DOHH2 (cell line): ENCODE data around the gene SBNO2.

Experiments used
- H3F3A ChIP-seq: fragments of 200-600 bp; sonication (generic), shearing (Covaris generic); 2 replicates; pipeline ENCODE4 v1.6.0; 2016; ENCODE audit warnings: antibody characterized with exemption, mild to moderate bottlenecking; ENCODE audit not compliant: control insufficient read depth, insufficient read depth
- H3K27ac ChIP-seq: fragments of 200-600 bp; sonication (generic); 2 replicates; pipeline ENCODE4 v1.5.1; 2014; ENCODE audit warnings: low read depth, mild to moderate bottlenecking, low read length, moderate library complexity
- H3K27me3 ChIP-seq: fragments of 200-600 bp; sonication (generic); 2 replicates; pipeline ENCODE4 v1.6.1; 2014; ENCODE audit warnings: mild to moderate bottlenecking, low read length, mixed read lengths; ENCODE audit not compliant: control insufficient read depth
- H3K36me3 ChIP-seq: fragments of 200-600 bp; sonication (generic); 2 replicates; pipeline ENCODE4 v1.6.1; 2014; ENCODE audit warnings: mild to moderate bottlenecking, low read length, moderate library complexity, mixed read lengths; ENCODE audit not compliant: control insufficient read depth
- H3K4me1 ChIP-seq: fragments of 200-600 bp; sonication (generic); 2 replicates; pipeline ENCODE4 v1.6.1; 2014; ENCODE audit warnings: mild to moderate bottlenecking, low read length, mixed read lengths; ENCODE audit not compliant: control insufficient read depth
- H3K4me2 ChIP-seq: fragments of 200-600 bp; sonication (generic); 2 replicates; pipeline ENCODE4 v1.6.0; 2014; ENCODE audit warnings: mild to moderate bottlenecking, low read length, moderate library complexity
- H3K4me3 ChIP-seq: fragments of 200-600 bp; sonication (generic); 2 replicates; pipeline ENCODE4 v1.5.1; 2014; ENCODE audit warnings: mild to moderate bottlenecking, low read length, mixed read lengths
- H3K79me2 ChIP-seq: fragments of 200-600 bp; sonication (generic); 2 replicates; pipeline ENCODE4 v1.6.1; 2014; ENCODE audit warnings: mild to moderate bottlenecking, low read length, mixed read lengths; ENCODE audit not compliant: control insufficient read depth
- H3K9me2 ChIP-seq: fragments of 200-600 bp; sonication (generic); replicated peaks from 2 replicates; pipeline ENCODE4 v1.6.1; 2014; ENCODE audit warnings: mild to moderate bottlenecking, low read length, mixed read lengths; ENCODE audit not compliant: control insufficient read depth
- H3K9me3 ChIP-seq: fragments of 200-600 bp; sonication (generic); 2 replicates; pipeline ENCODE4 v1.6.1; 2014; ENCODE audit warnings: antibody characterized with exemption, low read length, mixed read lengths; ENCODE audit not compliant: control insufficient read depth, insufficient read depth
- H4K20me1 ChIP-seq: fragments of 200-600 bp; sonication (generic); 2 replicates; pipeline ENCODE4 v1.6.0; 2014; ENCODE audit warnings: low read depth, mild to moderate bottlenecking, antibody characterized with exemption, low read length, moderate library complexity; ENCODE audit not compliant: control insufficient read depth, insufficient read depth
- EZH2phosphoT487 ChIP-seq: fragments of 200-600 bp; sonication (generic); IDR thresholded peaks from 2 replicates; pipeline ENCODE4 v1.6.1; 2017; ENCODE audit warnings: borderline replicate concordance, mild to moderate bottlenecking, antibody characterized with exemption, low read length, moderate library complexity, mixed read lengths
- TF ChIP-seq, protein P1 (sequence below): fragments of 200-600 bp; sonication (generic); IDR thresholded peaks from one replicate; pipeline ENCODE4 v1.5.1; 2014; ENCODE audit warnings: antibody characterized with exemption, mild to moderate bottlenecking, low read depth, low read length; ENCODE audit not compliant: poor library complexity, severe bottlenecking

The SBNO2 gene

GRCh38 chr19:1136201-1136600, 37.9 kb downstream of the SBNO2 start:
- Histone ChIP-seq H4K20me1 (peaks cover 17% of the 10 kb centered on the region), H3K27ac (no peak overlapping the region)

DNA sequence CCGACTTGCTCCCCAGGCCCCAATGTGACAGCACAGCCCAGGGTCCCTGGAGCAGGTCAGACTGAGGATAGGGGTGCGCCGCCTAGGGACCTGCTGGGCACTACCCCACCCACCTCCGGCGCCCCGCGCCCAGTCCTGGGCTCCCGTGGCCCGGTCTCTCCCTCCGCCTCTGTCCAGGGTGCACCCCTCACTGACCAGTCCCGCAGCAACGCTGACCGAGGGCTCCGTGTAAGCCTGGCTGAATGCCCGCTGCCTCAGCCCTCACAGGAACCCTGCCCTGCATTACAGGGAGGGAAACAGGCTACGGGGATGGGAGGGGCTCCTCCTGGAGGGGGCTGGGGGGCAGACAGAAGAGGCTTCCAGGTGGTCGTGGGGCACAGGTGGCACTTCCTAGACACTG, 38.6 kb downstream of the SBNO2 start:
- H3K27ac ChIP-seq: no peak overlapping the region
- no peak overlapping the region for H3K4me2 ChIP-seq
- peaks cover 35% of the 10 kb centered on the region for H3K4me1 ChIP-seq
- no peak overlapping the region for H3K4me3 ChIP-seq
- peaks cover 17% of the 10 kb centered on the region for H4K20me1 ChIP-seq
- TF ChIP-seq, protein P1, sequence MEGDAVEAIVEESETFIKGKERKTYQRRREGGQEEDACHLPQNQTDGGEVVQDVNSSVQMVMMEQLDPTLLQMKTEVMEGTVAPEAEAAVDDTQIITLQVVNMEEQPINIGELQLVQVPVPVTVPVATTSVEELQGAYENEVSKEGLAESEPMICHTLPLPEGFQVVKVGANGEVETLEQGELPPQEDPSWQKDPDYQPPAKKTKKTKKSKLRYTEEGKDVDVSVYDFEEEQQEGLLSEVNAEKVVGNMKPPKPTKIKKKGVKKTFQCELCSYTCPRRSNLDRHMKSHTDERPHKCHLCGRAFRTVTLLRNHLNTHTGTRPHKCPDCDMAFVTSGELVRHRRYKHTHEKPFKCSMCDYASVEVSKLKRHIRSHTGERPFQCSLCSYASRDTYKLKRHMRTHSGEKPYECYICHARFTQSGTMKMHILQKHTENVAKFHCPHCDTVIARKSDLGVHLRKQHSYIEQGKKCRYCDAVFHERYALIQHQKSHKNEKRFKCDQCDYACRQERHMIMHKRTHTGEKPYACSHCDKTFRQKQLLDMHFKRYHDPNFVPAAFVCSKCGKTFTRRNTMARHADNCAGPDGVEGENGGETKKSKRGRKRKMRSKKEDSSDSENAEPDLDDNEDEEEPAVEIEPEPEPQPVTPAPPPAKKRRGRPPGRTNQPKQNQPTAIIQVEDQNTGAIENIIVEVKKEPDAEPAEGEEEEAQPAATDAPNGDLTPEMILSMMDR: no peak
- no peaks in the 10 kb centered on the region for H3K9me3 ChIP-seq
- peaks cover 8% of the 10 kb centered on the region; the same call in 1 of the 2 replicates for H3K79me2 ChIP-seq
- peaks cover 10% of the 10 kb centered on the region for H3K27me3 ChIP-seq
- no peaks in the 10 kb centered on the region for H3K9me2 ChIP-seq
- H3K36me3 ChIP-seq: no peaks in the 10 kb centered on the region
- H3F3A ChIP-seq: no peaks in the 10 kb centered on the region

More at GRCh38 chr19:1136201-1136600, 37.9 kb downstream of the SBNO2 start:
- no peaks in the 10 kb centered on the region for H3K9me3 ChIP-seq
- H3K27me3 ChIP-seq: peaks cover 6% of the 10 kb centered on the region
- no peaks in the 10 kb centered on the region for H3F3A ChIP-seq
- no peaks in the 10 kb centered on the region for H3K9me2 ChIP-seq
- H3K79me2 ChIP-seq: peaks cover 7% of the 10 kb centered on the region; the same call in 1 of the 2 replicates
- H3K36me3 ChIP-seq: no peaks in the 10 kb centered on the region
- no peak overlapping the region for H3K4me2 ChIP-seq
- TF ChIP-seq, protein P1: no peak
- TF ChIP-seq EZH2phosphoT487: no peak
- peaks cover 28% of the 10 kb centered on the region for H3K4me1 ChIP-seq
- no peak overlapping the region for H3K4me3 ChIP-seq

GRCh38 chr19:1134431-1134830, 39.6 kb downstream of the SBNO2 start:
- peaks cover 37% of the 10 kb centered on the region for H3K4me1 ChIP-seq
- no peaks in the 10 kb centered on the region for H3K36me3 ChIP-seq
- no peaks in the 10 kb centered on the region for H3F3A ChIP-seq
- H3K9me2 ChIP-seq: no peaks in the 10 kb centered on the region
- no peak overlapping the region for H3K4me3 ChIP-seq
- peaks cover 18% of the 10 kb centered on the region for H4K20me1 ChIP-seq
- no peak overlapping the region for H3K27ac ChIP-seq
- no peak for TF ChIP-seq EZH2phosphoT487
- TF ChIP-seq, protein P1: no peak
- H3K79me2 ChIP-seq: peaks cover 8% of the 10 kb centered on the region; the same call in 1 of the 2 replicates
- H3K4me2 ChIP-seq: no peak overlapping the region
- H3K9me3 ChIP-seq: no peaks in the 10 kb centered on the region
- peaks cover 10% of the 10 kb centered on the region for H3K27me3 ChIP-seq
